GM18873 (cell line): ENCODE measurements around the gene C12orf76.

Experiments
- ATAC-seq: cut with Tn5 transposase; IDR thresholded peaks from one replicate; pipeline ENCODE4 v1.9.1; 2021; ENCODE audit warnings: mild to moderate bottlenecking, moderate library complexity, moderate number of reproducible peaks; ENCODE audit not compliant: unreplicated experiment, low FRiP score

Gene C12orf76

DNA sequence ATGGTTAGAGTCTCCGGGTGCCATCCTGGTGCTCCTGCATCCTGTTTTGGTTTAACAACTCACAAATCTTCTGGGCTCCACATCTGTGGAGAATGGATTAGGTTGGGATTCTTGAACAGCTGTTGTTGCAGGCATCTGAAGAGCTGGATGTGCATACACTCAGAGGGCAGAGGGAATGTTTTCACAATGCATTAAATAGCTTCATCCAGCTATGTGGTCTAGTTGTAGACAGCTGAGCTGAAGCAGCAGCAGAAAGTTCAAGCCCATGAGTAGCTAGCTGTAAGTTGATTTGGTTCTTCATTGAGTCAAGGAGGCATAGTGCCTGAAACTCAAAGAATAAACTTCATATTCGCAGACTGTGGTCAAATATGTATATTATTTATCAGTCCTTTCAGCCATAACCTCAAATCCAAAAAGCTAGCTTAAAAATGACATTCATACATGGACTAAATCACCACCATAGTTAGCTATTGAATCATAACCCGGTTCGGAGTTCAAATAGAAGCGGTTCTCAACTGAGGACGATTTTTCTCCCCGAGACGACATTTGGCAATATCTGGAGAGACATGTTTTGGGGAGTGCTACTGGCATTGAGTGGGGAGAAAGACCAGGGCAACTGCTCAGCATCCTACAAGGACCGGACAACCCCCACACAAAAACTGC is 50.0 kb downstream of the C12orf76 start:
- ATAC-seq, result no peak

DNA sequence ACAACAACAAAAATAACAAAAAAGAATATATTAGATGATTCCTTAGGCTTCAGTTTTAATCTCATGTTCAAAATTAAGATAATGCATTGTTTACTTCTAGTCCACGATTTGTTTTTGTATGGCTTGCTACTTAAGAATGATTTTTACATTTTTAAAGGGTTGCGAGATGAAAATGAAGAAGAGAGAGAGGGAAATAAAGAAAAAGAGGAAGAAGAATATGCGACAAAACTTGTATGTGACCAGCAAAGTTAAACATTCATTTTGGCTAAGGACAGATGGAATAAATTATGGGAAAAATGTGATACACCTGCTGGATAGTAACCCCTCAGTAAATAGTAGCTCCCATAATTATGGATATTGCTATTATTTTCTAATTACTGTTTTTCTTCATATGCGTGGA is 50.9 kb downstream of the C12orf76 start:
- no peak for ATAC-seq

GRCh38 chr12:109996483-109996853 is 51.9 kb downstream of the C12orf76 start:
- ATAC-seq, result no peak

DNA sequence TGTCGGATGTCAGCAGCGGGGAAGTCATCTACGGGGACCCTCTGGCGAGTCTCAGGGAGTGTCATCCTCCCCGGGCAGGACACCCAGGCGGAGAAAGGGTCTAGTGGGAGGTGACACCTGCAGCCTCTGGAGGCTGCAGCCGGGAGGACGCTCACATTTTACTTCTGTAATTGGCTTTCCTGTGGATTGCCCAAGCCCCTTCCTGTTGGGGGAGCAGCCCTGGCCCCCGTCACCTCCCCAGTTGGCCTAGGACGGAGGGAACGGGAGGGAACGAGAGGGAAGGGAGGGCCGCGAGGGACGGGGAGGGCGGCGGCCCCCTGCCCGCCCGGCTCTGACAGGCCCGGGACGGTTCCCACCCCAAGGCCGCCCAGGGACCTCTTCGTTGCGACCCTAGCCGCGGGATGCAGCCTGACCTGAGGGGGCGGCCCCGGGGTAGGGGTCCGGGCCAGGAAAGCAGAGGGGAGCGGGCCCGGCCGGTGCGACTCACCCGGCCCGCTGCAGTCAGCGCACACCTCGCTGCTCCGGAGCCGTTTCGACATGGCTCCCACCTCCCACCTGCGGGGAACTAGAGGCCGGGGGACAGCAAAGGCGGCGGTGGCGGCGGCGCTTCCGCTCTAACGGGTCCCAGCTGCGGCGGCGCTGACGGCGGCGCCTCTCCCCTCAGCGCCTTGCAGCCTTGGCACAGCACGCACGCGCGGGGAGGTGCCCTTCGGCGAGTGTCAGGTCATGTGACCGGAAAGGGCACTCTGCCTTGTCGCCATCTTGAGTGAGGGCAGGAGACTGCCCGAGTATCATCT is 52.4 kb downstream of the C12orf76 start, which contains the start of gene GIT2:
GIT2 (minus strand) TSS at position 683 of the 797 bp plus-strand sequence; CDS start at position 539, 144 bp downstream.
- ATAC-seq, result peak; percentile 42

GRCh38 chr12:109995361-109995685 is 53.0 kb downstream of the C12orf76 start:
- no peak for ATAC-seq

DNA sequence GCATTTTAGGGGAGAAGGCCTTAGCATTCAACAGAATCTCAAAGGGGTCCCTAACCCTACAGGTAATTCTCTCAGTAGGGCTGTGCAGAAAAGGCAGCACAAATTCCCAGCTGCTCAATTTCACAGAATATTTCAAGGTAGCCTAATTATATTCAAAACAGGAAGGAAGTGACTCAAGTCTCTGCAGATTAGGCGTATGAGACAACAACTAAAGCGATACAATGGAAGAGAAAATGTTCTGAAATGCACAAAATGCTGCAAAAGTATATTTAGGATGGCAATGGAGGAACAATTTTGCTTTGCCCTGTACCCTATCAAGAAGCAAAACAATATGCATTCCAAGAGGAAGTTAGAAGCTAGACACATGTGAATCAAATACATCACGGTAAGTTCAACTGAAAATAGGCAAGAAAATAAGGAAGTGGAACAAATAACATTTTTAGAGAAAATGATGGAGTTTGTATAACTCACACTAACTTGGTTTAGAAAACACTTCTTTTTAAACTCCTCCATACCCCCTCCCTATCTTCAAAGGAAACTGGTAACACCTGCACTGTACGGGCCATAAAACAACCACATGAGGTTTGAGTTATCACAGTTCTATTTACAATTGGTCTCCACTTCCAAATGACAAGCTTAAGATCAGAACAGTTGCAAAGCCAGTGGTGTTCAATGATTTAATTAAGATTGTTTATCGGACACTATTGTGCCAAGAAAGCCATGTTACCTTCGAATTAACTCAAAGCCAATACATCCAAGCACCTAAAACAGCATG is 53.7 kb downstream of the C12orf76 start:
- ATAC-seq, result no peak

GRCh38 chr12:109993091-109993490 is 55.2 kb downstream of the C12orf76 start:
- ATAC-seq, result no peak

DNA sequence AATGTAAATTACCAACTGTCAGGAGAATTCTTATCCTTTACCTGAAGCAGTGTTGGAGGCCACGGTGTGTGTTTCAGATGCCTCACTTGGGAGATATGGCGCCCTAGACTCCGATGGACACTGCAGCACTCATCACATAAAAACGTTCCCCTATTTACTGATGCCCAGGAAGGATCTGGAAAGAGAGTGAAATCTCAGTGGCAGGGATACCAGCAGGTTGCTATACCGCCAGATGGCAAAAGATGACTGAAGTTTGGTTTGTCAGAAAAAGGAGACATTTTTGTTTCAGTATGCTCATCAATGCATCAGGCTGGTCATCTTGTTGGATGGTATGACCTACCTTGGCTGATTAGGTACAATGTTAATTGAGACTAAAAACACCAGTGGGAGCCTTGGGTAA is 56.7 kb downstream of the C12orf76 start:
- ATAC-seq, result no peak
